Mammary epithelial cell (primary cell): ENCODE results near the gene MAST1.

ENCODE experiments used
- CTCF ChIP-seq, 2 donors: IDR thresholded peaks in 1 of 2; conservative IDR thresholded peaks in 1 of 2; 2 replicates each; pipeline ENCODE4 v1.5.1; 2011 to 2012; ENCODE audit warnings: inconsistent platforms in 2 of 2, low read length in 2 of 2, mild to moderate bottlenecking in 2 of 2, control low read depth in 1 of 2, low read depth in 1 of 2; ENCODE audit not compliant: insufficient read depth in 1 of 2; ENCODE audit errors: extremely low read depth in 1 of 2
- EZH2 ChIP-seq: IDR thresholded peaks from 2 replicates; pipeline ENCODE4 v1.6.1; 2012; ENCODE audit warnings: low read length, inconsistent platforms, borderline replicate concordance

GRCh38 chr19:12886651-12886968, 48.3 kb downstream of the MAST1 start:
- TF ChIP-seq CTCF (conservative IDR thresholded peaks at IDR 0.05 in 1 of 2, IDR thresholded peaks at IDR 0.05 in 1 of 2; ENCODE audit: extremely low read depth in 1 of 2, insufficient read depth in 1 of 2, low read depth in 1 of 2, low read length in 2 of 2) = no peak
- no peak for TF ChIP-seq EZH2
